Caco-2 (cell line): Measurements from ENCODE around the gene NUDT16L1. TPM values are rescaled to one million over a fixed set of nuclear protein-coding genes. Genes with fewer than 3 reads are reported as not detected.

Experiments
- BruUV-seq: library from RNA; stranded (reverse); fragments of 400-500 nt; replicated peaks from 2 replicates; lab custom pipeline; 2021; lab: Mats Ljungman, UMichigan
- CTCF ChIA-PET: fragments of 300-600 bp; sonication (Branson Sonifier 250); formaldehyde crosslinking; loops from one replicate; lab custom pipeline; 2022; ENCODE audit warnings: antibody characterized with exemption; lab: Charles Lee
- POLR2A ChIA-PET: fragments of 300-600 bp; sonication (Branson Sonifier 250); formaldehyde crosslinking; loops from one replicate; lab custom pipeline; 2022; ENCODE audit warnings: antibody characterized with exemption; lab: Charles Lee
- DNase-seq, 2 experiments: peaks; one replicate each; pipeline versions ENCODE4 v3.0.0 to v3.0.0-alpha.2; 2020 to 2022
- H3K27me3 ChIP-seq: replicated peaks from 2 replicates; pipeline ENCODE4 v1.6.0; 2011; ENCODE audit warnings: low read length; ENCODE audit not compliant: control insufficient read depth, insufficient read depth
- H3K36me3 ChIP-seq: 2 replicates; pipeline ENCODE4 v1.5.1; 2011; ENCODE audit warnings: low read length; ENCODE audit not compliant: control insufficient read depth, insufficient read depth
- H3K4me1 ChIP-seq: fragments of 250-450 bp; sonication (Bioruptor Pico); 2 replicates; pipeline ENCODE4 v1.5.1; 2020; ENCODE audit warnings: mild to moderate bottlenecking
- H3K4me3 ChIP-seq: 2 replicates; pipeline ENCODE4 v1.5.1; 2011; ENCODE audit warnings: low read depth, mild to moderate bottlenecking, control low read depth, low read length
- H3K9me3 ChIP-seq: fragments of 250-450 bp; sonication (Bioruptor Pico); 2 replicates; pipeline ENCODE4 v1.5.1; 2020; ENCODE audit warnings: mild to moderate bottlenecking, moderate library complexity
- H3K27ac Mint-ChIP-seq: one replicate; pipeline ENCODE4 v1.8.0; 2022; ENCODE audit warnings: mixed read lengths; ENCODE audit not compliant: unreplicated experiment
- H3K27me3 Mint-ChIP-seq: one replicate; pipeline ENCODE4 v1.8.0; 2022; ENCODE audit warnings: mixed read lengths; ENCODE audit not compliant: insufficient read depth, unreplicated experiment
- H3K36me3 Mint-ChIP-seq: one replicate; pipeline ENCODE4 v1.8.0; 2022; ENCODE audit warnings: mild to moderate bottlenecking, mixed read lengths; ENCODE audit not compliant: insufficient read depth, unreplicated experiment
- H3K4me1 Mint-ChIP-seq: one replicate; pipeline ENCODE4 v1.8.0; 2022; ENCODE audit warnings: low read depth, mixed read lengths; ENCODE audit not compliant: unreplicated experiment
- H3K4me3 Mint-ChIP-seq: one replicate; pipeline ENCODE4 v1.8.0; 2022; ENCODE audit warnings: mild to moderate bottlenecking, moderate library complexity, mixed read lengths; ENCODE audit not compliant: unreplicated experiment
- H3K9me3 Mint-ChIP-seq: one replicate; pipeline ENCODE4 v1.8.0; 2022; ENCODE audit warnings: mixed read lengths; ENCODE audit not compliant: unreplicated experiment
- CTCF ChIP-seq, 2 experiments: fragments of 200-600 bp in 1 of 2; IDR thresholded peaks; 1 replicate in 1 of 2; 2 replicates in 1 of 2; pipeline versions ENCODE4 v1.5.1 to v1.8.0; 2011 to 2022; ENCODE audit warnings: antibody characterized with exemption in 1 of 2, control low read depth in 1 of 2, inconsistent platforms in 1 of 2, low read depth in 1 of 2, low read length in 1 of 2, mild to moderate bottlenecking in 1 of 2, moderate library complexity in 1 of 2; ENCODE audit not compliant: insufficient read depth in 1 of 2, severe bottlenecking in 1 of 2, unreplicated experiment in 1 of 2
- intact Hi-C: fragments of 100-400 bp; cut with micrococcal nuclease; formaldehyde crosslinking; loops from one replicate; pipeline ENCODE4 v1.10.0; 2022; ENCODE audit not compliant: unreplicated experiment
- total RNA-seq: library from RNA; stranded (reverse); gene quantifications from 2 replicates; pipeline ENCODE4 v1.2.3, GENCODE V29; 2022

The NUDT16L1 gene
- total RNA-seq, 1 experiment from 2014 or later: 31.3 TPM

GRCh38 chr16:4726616-4727015 lies 33.3 kb downstream of the NUDT16L1 start:
- H3K36me3 Mint-ChIP-seq: peaks cover 26% of the 10 kb centered on the region

GRCh38 chr16:4728676-4729075 lies 35.3 kb downstream of the NUDT16L1 start:
- Histone ChIP-seq H3K4me3 (no peak overlapping the region), H3K9me3 (no peaks in the 10 kb centered on the region), H3K27me3 (no peaks in the 10 kb centered on the region), H3K36me3 (no peaks in the 10 kb centered on the region), H3K4me1 (no peaks in the 10 kb centered on the region)
- no peak overlapping the region for H3K27ac Mint-ChIP-seq
- no peak for DNase-seq
- H3K4me3 Mint-ChIP-seq: no peak overlapping the region
- H3K9me3 Mint-ChIP-seq: no peaks in the 10 kb centered on the region
- intact Hi-C loops: no loop called here
- POLR2A ChIA-PET: no interaction called here
- no TSS peak for BruUV-seq
- CTCF ChIA-PET: no interaction called here
- TF ChIP-seq CTCF (IDR thresholded peaks at IDR 0.05; ENCODE audit: insufficient read depth in 1 of 2, low read depth in 1 of 2, low read length in 1 of 2, severe bottlenecking in 1 of 2, unreplicated experiment in 1 of 2): no peak
- no peaks in the 10 kb centered on the region for H3K4me1 Mint-ChIP-seq
- peaks cover 18% of the 10 kb centered on the region for H3K36me3 Mint-ChIP-seq
- H3K27me3 Mint-ChIP-seq: no peaks in the 10 kb centered on the region

More at GRCh38 chr16:4726616-4727015, 33.3 kb downstream of the NUDT16L1 start:
- Histone ChIP-seq H3K27me3 (no peaks in the 10 kb centered on the region), H3K4me3 (no peak overlapping the region), H3K36me3 (no peaks in the 10 kb centered on the region), H3K4me1 (no peaks in the 10 kb centered on the region), H3K9me3 (no peaks in the 10 kb centered on the region)
- BruUV-seq: no TSS peak
- ChIA-PET POLR2A (no interaction called here), CTCF (no interaction called here)
- Mint-ChIP-seq H3K9me3 (no peaks in the 10 kb centered on the region), H3K27ac (no peak overlapping the region), H3K4me1 (no peaks in the 10 kb centered on the region), H3K27me3 (no peaks in the 10 kb centered on the region), H3K4me3 (no peak overlapping the region)
- intact Hi-C loops: no loop called here
- TF ChIP-seq CTCF (IDR thresholded peaks at IDR 0.05; ENCODE audit: insufficient read depth in 1 of 2, low read depth in 1 of 2, low read length in 1 of 2, severe bottlenecking in 1 of 2, unreplicated experiment in 1 of 2): no peak
- no peak for DNase-seq

- ChIA-PET CTCF (no interaction called here), POLR2A (no interaction called here)
- Histone ChIP-seq H3K9me3 (no peaks in the 10 kb centered on the region), H3K36me3 (no peaks in the 10 kb centered on the region), H3K4me3 (no peak overlapping the region), H3K4me1 (no peaks in the 10 kb centered on the region), H3K27me3 (no peaks in the 10 kb centered on the region)
- DNase-seq: no peak
- Mint-ChIP-seq H3K9me3 (no peaks in the 10 kb centered on the region), H3K4me1 (no peaks in the 10 kb centered on the region), H3K27ac (no peak overlapping the region), H3K36me3 (peaks cover 29% of the 10 kb centered on the region), H3K4me3 (no peak overlapping the region), H3K27me3 (no peaks in the 10 kb centered on the region)
- TF ChIP-seq CTCF (IDR thresholded peaks at IDR 0.05; ENCODE audit: insufficient read depth in 1 of 2, low read depth in 1 of 2, low read length in 1 of 2, severe bottlenecking in 1 of 2, unreplicated experiment in 1 of 2): no peak
- BruUV-seq: no TSS peak
- intact Hi-C loops: no loop called here
Observed at GRCh38 chr16:4729876-4730275, 36.5 kb downstream of the NUDT16L1 start.
